ENCODE results near the gene TOX2.

The TOX2 gene

DNA sequence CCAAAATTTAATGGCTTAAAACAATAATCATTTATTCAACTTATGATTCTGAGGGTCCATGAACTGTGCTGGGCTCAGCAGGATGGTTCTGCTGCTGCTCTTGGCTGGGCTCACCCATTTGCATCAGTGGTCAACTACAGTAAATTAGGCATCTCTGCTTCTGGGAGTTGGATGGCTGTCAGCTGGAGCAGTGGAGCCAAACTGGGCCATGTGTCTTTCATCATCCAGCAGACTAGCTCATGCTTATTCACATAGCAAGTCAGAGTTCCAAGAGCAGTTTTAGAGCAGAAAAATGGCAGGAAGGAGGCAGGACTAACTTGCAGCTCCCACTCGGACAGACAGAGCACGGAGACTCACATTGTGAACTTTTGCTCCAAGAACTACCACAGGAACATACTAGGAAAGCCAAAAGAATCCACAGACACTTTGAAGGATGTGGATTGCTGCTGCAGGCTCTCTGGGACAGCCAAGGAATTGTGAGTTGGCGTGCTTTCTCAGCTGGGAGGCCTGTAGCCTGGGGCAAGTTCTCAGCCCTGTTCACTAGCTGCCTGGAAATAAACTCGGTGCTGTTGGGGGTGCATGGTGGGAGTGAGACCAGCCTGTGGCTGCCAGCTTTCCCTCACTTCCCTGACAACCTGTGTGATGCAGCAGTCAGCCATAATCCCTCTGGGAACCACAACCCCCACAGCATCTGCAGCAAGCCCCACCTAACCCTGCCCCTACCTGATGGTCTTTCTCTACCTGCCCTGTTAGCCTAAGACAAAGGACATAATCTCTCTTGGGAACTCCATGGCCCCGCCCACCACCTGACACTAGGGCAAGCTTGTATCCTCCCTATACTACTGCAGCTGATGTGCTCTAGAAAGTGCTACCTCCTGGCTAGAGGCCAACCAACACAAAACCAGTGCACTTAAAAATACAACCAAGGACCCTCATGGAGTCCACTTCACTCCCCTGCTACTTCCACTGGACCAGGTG lies 143.3 kb downstream of the TOX2 start:
- H3K36me3 ChIP-seq (ENCODE audit: control insufficient read depth in 2 of 2, insufficient read depth in 1 of 2, low read length in 2 of 2), result peaks cover 0 to 7% of the 10 kb centered on the region in 2 experiments; a peak in 1 of 3 replicates
- TF ChIP-seq BCL11B (tag by site-specific recombination; IDR thresholded peaks at IDR 0.05; ENCODE audit: low read depth) (no peak), ZNF514 (tag by site-specific recombination; IDR thresholded peaks at IDR 0.05) (no peak), RBAK (tag by site-specific recombination; IDR thresholded peaks at IDR 0.05) (no peak), ZNF140 (tag by site-specific recombination; IDR thresholded peaks at IDR 0.05) (no peak), ZNF830 (tag by site-specific recombination; IDR thresholded peaks at IDR 0.05; ENCODE audit: low read depth) (no peak), ZNF404 (tag by site-specific recombination; IDR thresholded peaks at IDR 0.05) (no peak), ZNF777 (tag by site-specific recombination; IDR thresholded peaks at IDR 0.05; ENCODE audit: borderline replicate concordance) (no peak), REPIN1 (tag by site-specific recombination; IDR thresholded peaks at IDR 0.05; ENCODE audit: low read depth) (no peak), ZNF37A (tag by site-specific recombination; IDR thresholded peaks at IDR 0.05) (no peak), BCL11A (tag by site-specific recombination; IDR thresholded peaks at IDR 0.05; ENCODE audit: low read depth) (no peak), ZNF16 (tag by site-specific recombination; IDR thresholded peaks at IDR 0.05; ENCODE audit: low read depth) (no peak), SP7 (tag by site-specific recombination; IDR thresholded peaks at IDR 0.05) (no peak), ZNF274 (IDR thresholded peaks at IDR 0.05; ENCODE audit: low read length) (no peak), ZNF274 (tag by site-specific recombination; IDR thresholded peaks at IDR 0.05; ENCODE audit: borderline replicate concordance) (no peak), KLF7 (tag by site-specific recombination; IDR thresholded peaks at IDR 0.05; ENCODE audit: borderline replicate concordance) (no peak), ZNF701 (tag by site-specific recombination; IDR thresholded peaks at IDR 0.05) (no peak)
- TF ChIP-seq, protein P1, sequence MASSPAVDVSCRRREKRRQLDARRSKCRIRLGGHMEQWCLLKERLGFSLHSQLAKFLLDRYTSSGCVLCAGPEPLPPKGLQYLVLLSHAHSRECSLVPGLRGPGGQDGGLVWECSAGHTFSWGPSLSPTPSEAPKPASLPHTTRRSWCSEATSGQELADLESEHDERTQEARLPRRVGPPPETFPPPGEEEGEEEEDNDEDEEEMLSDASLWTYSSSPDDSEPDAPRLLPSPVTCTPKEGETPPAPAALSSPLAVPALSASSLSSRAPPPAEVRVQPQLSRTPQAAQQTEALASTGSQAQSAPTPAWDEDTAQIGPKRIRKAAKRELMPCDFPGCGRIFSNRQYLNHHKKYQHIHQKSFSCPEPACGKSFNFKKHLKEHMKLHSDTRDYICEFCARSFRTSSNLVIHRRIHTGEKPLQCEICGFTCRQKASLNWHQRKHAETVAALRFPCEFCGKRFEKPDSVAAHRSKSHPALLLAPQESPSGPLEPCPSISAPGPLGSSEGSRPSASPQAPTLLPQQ (tag by site-specific recombination; IDR thresholded peaks at IDR 0.05), result no peak
- TF ChIP-seq, protein P2, sequence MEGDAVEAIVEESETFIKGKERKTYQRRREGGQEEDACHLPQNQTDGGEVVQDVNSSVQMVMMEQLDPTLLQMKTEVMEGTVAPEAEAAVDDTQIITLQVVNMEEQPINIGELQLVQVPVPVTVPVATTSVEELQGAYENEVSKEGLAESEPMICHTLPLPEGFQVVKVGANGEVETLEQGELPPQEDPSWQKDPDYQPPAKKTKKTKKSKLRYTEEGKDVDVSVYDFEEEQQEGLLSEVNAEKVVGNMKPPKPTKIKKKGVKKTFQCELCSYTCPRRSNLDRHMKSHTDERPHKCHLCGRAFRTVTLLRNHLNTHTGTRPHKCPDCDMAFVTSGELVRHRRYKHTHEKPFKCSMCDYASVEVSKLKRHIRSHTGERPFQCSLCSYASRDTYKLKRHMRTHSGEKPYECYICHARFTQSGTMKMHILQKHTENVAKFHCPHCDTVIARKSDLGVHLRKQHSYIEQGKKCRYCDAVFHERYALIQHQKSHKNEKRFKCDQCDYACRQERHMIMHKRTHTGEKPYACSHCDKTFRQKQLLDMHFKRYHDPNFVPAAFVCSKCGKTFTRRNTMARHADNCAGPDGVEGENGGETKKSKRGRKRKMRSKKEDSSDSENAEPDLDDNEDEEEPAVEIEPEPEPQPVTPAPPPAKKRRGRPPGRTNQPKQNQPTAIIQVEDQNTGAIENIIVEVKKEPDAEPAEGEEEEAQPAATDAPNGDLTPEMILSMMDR (tag by site-specific recombination; IDR thresholded peaks at IDR 0.05), result no peak
- TF ChIP-seq, protein P3, sequence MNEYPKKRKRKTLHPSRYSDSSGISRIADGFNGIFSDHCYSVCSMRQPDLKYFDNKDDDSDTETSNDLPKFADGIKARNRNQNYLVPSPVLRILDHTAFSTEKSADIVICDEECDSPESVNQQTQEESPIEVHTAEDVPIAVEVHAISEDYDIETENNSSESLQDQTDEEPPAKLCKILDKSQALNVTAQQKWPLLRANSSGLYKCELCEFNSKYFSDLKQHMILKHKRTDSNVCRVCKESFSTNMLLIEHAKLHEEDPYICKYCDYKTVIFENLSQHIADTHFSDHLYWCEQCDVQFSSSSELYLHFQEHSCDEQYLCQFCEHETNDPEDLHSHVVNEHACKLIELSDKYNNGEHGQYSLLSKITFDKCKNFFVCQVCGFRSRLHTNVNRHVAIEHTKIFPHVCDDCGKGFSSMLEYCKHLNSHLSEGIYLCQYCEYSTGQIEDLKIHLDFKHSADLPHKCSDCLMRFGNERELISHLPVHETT (tag by site-specific recombination; IDR thresholded peaks at IDR 0.05), result no peak
- no peak overlapping the region for H3K27ac ChIP-seq (ENCODE audit: extremely low read depth, low read depth, low read length)
- H3K9me3 ChIP-seq (ENCODE audit: control insufficient read depth, insufficient read depth, low read depth, low read length), result no peaks in the 10 kb centered on the region
- no peak overlapping the region for H3K4me3 ChIP-seq (ENCODE audit: low read depth, low read length)
- POLR2A ChIA-PET, result no interaction called here
- no peaks in the 10 kb centered on the region for H3K4me1 ChIP-seq (ENCODE audit: control insufficient read depth, insufficient read depth, low read length)
- CTCF ChIA-PET, result interaction anchor here (1.0 kb wide), 2 partner anchors 49 to 321 kb away, joined by 4 read pairs; no protein-coding TSS in a partner anchor

Measured in HEK293 (cell line).